Activated CD8-positive, alpha-beta T cell treated with anti-CD3 and anti-CD28 coated beads, Interleukin-2, amount 10 ng/mL, durations not matched to agents 7 days and 5 days (primary cell): ENCODE measurements around the gene CD40LG. TPM values are rescaled to one million over a fixed set of nuclear protein-coding genes. Genes with fewer than 3 reads are reported as not detected.

Source experiments
- ATAC-seq: fragments of 150-1000 bp; cut with Tn5 transposase; one replicate; pipeline ENCODE4 v1.10.0; 2021; ENCODE audit warnings: moderate library complexity
- CTCF ChIA-PET: fragments of 350-600 bp; sonication (Branson Sonifier 250); formaldehyde crosslinking; loops from one replicate; lab custom pipeline; 2021; ENCODE audit warnings: antibody characterized with exemption; lab: Charles Lee
- POLR2A ChIA-PET: fragments of 350-600 bp; sonication (Branson Sonifier 250); formaldehyde crosslinking; loops from one replicate; lab custom pipeline; 2021; ENCODE audit warnings: antibody characterized with exemption; lab: Charles Lee
- DNase-seq: peaks from one replicate; pipeline ENCODE4 v3.0.0-alpha.2; 2020
- H3K27ac Mint-ChIP-seq: one replicate; pipeline ENCODE4 v1.8.0; 2021; ENCODE audit warnings: mild to moderate bottlenecking, mixed read lengths
- H3K27me3 Mint-ChIP-seq: one replicate; pipeline ENCODE4 v1.8.0; 2021; ENCODE audit warnings: low read depth, mixed read lengths
- H3K36me3 Mint-ChIP-seq: one replicate; pipeline ENCODE4 v1.8.0; 2021; ENCODE audit warnings: low read depth, mixed read lengths
- H3K4me1 Mint-ChIP-seq: one replicate; pipeline ENCODE4 v1.8.0; 2021; ENCODE audit warnings: low read depth, mixed read lengths
- H3K4me3 Mint-ChIP-seq: one replicate; pipeline ENCODE4 v1.8.0; 2021; ENCODE audit warnings: mild to moderate bottlenecking, mixed read lengths
- H3K9me3 Mint-ChIP-seq: one replicate; pipeline ENCODE4 v1.8.0; 2022; ENCODE audit warnings: mixed read lengths; ENCODE audit not compliant: insufficient read depth
- total RNA-seq, 2 experiments: library from RNA; stranded (reverse); gene quantifications; one replicate each; pipeline ENCODE4 v1.2.3, GENCODE V29; 2021

Gene CD40LG
- total RNA-seq, 2 experiments from 2014 or later, result 4.7 to 5.1 TPM

DNA sequence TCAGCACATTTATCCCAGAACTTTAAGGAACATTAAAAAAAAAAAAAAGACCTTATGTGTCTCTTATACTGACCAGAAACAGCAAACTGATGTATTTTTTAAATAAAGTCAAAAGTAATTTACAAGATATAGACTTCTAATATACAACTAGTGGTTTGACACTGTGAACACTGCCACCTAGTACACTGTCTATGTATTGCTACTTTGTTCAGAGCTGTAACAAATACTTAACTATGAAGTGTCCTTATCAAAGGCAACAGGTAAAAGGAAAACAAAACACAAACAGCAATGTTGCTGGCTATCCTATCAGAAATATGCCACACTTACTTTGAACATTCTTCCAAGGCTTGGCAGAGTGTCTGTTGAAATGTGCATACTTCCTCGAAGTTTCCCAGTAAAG, 60.4 kb downstream of the CD40LG start:
- H3K27me3 Mint-ChIP-seq, result no peaks in the 10 kb centered on the region
- ChIA-PET CTCF (interaction anchor here (0.5 to 1.6 kb wide), 8 partner anchors 11 to 99 kb away, joined by 3 to 5 read pairs (median 4); no protein-coding TSS in a partner anchor), POLR2A (interaction anchor here (0.7 kb wide), 1 partner anchor 8 kb away, joined by 3 read pairs; no protein-coding TSS in a partner anchor)
- DNase-seq (no peak), ATAC-seq (no peak)
- peaks cover 20% of the 10 kb centered on the region for H3K4me1 Mint-ChIP-seq
- peaks cover 54% of the 10 kb centered on the region for H3K36me3 Mint-ChIP-seq
- H3K27ac Mint-ChIP-seq, result no peak overlapping the region
- H3K4me3 Mint-ChIP-seq, result no peak overlapping the region
- H3K9me3 Mint-ChIP-seq, result no peaks in the 10 kb centered on the region

Other genes starting within 250 kb of the CD40LG start
- not detected for gene BRS3, start 160.2 kb upstream of the CD40LG start, total RNA-seq
- 10 to 100 TPM; 93.6 to 96.2 TPM for gene HTATSF1, start 150.6 kb upstream of the CD40LG start, total RNA-seq
- not detected for gene VGLL1, start 115.9 kb upstream of the CD40LG start, total RNA-seq
- 10 to 100 TPM; 97.8 to 99.0 TPM for gene ARHGEF6, start 132.8 kb downstream of the CD40LG start, total RNA-seq
- 100 to 1,000 TPM; 265 to 276 TPM for gene RBMX, start 232.6 kb downstream of the CD40LG start, total RNA-seq